OCI-LY3 (cell line): ENCODE data around the gene F12.
"Not testable (repeated sequence)": the region's sequence is repeated elsewhere in the genome, so short reads cannot be mapped to it uniquely, and the experiment has no call there.

Source experiments
- EZH2phosphoT487 ChIP-seq: fragments of 200-600 bp; shearing (Covaris generic); IDR thresholded peaks from 2 replicates; pipeline ENCODE4 v1.6.1; 2018; ENCODE audit warnings: antibody characterized with exemption, mixed run types, low read depth
- TF ChIP-seq, protein P1 (sequence below): fragments of 200-600, 300-600 bp; sonication (generic); IDR thresholded peaks from 2 replicates; pipeline ENCODE4 v1.5.1; 2014; ENCODE audit warnings: antibody characterized with exemption, low read length, low read depth

DNA sequence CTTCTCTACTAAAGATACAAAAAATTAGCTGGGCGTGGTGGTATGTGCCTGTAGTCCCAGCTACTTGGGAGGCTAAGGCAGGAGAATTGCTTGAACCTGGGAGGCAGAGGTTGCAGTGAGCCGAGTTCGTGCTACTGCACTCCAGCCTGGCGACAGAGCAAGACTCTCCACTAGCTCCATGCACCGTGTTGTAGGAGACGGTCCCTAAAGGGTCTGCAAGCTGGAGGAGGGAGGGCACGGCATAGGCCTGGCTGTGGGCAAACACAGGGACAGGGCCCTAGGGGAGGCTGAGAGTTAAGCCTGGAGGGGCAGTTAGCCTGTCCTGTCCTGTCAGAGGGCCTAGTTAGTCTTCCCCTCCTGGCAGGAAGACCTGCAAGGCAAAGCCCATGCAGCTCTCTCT lies 48.6 kb downstream of the F12 start:
- TF ChIP-seq, protein P1, sequence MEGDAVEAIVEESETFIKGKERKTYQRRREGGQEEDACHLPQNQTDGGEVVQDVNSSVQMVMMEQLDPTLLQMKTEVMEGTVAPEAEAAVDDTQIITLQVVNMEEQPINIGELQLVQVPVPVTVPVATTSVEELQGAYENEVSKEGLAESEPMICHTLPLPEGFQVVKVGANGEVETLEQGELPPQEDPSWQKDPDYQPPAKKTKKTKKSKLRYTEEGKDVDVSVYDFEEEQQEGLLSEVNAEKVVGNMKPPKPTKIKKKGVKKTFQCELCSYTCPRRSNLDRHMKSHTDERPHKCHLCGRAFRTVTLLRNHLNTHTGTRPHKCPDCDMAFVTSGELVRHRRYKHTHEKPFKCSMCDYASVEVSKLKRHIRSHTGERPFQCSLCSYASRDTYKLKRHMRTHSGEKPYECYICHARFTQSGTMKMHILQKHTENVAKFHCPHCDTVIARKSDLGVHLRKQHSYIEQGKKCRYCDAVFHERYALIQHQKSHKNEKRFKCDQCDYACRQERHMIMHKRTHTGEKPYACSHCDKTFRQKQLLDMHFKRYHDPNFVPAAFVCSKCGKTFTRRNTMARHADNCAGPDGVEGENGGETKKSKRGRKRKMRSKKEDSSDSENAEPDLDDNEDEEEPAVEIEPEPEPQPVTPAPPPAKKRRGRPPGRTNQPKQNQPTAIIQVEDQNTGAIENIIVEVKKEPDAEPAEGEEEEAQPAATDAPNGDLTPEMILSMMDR: not testable (repeated sequence)
- TF ChIP-seq EZH2phosphoT487: not testable (repeated sequence)
